GM10266 (cell line): ENCODE results near the gene SAG.

Source experiments
- DNase-seq: peaks from one replicate; pipeline ENCODE4 v3.0.0; 2012; ENCODE audit errors: extremely low spot score
- CTCF ChIP-seq: IDR thresholded peaks from 2 replicates; pipeline ENCODE4 v1.5.1; 2012; ENCODE audit warnings: mild to moderate bottlenecking, low read depth; ENCODE audit not compliant: control insufficient read depth, insufficient read depth; ENCODE audit errors: missing control alignments

SAG gene

GRCh38 chr2:233384015-233384414, 76.4 kb downstream of the SAG start:
- no peak for TF ChIP-seq CTCF
- no peak for DNase-seq

GRCh38 chr2:233384811-233385488, 77.3 kb downstream of the SAG start:
- no peak for TF ChIP-seq CTCF
- no peak for DNase-seq

- peak; percentile 27 for DNase-seq
- no peak for TF ChIP-seq CTCF
These were observed 78.0 kb downstream of the SAG start for GRCh38 chr2:233385489-233386044.

- no peak for DNase-seq
- TF ChIP-seq CTCF: no peak
These were observed 78.9 kb downstream of the SAG start for GRCh38 chr2:233386382-233387041.

GRCh38 chr2:233387225-233387624, 79.6 kb downstream of the SAG start:
- no peak for TF ChIP-seq CTCF
- DNase-seq: no peak

- TF ChIP-seq CTCF: no peak
- no peak for DNase-seq
These were observed 80.3 kb downstream of the SAG start for GRCh38 chr2:233387667-233388528.

- no peak for TF ChIP-seq CTCF
- DNase-seq: no peak
These were observed 82.0 kb downstream of the SAG start for GRCh38 chr2:233389601-233390125.
